ENCODE results near the gene EIF2D. TPM values are rescaled to one million over a fixed set of nuclear protein-coding genes. Genes with fewer than 3 reads are reported as not detected.

The EIF2D gene
- total RNA-seq, 1 experiment from 2014 or later, result 51.8 TPM

DNA sequence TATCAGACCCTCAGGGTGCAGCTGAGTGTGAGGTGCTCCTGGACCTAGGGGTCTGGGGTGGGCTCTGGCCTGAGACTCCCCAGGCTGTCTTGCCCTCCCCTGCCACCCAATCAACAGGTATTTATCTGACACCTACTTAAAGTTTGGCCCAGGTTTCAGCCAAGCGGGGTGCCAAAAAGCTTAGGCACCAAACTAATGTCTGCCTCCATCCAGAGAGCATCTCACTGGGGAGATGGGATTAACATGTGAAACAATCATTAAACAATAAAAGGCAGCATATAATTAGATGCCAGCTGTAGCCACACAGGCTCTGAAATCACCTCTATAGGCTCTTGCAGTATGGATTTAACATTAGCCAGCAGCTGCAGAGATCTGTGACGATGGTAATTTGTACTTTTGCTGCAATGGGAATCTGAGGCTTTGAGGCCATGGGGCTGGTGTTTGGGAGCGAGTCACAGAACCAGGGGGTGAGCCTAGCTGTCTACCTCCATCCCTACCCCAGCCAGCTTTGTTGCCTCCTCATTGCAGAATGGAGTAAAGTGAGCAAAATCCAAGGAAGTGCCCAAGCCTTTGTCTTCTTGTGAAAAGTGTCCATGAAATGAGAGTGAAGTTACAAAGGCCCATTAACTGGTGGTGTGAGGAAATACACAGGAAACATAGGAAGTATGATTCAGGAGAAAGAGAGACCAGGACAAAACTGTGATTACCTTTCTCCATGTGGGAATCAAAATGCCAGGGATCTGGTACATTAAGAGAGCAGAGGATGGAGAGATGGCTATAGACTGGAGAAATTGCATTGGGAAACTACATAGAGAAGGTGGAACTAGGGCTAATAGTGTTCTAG is 36.1 kb downstream of the EIF2D start:
- DNase-seq, result no peak
- Histone ChIP-seq H3K4me1 (ENCODE audit: low read length) (peaks cover 27% of the 10 kb centered on the region), H3K4me3 (ENCODE audit: low read length) (no peak overlapping the region), H3K9ac (ENCODE audit: low read length) (no peak overlapping the region), H2AFZ (ENCODE audit: low read length) (no peak overlapping the region), H3K27ac (ENCODE audit: low read length) (no peak overlapping the region), H3K9me3 (ENCODE audit: low read length) (no peaks in the 10 kb centered on the region), H4K20me1 (ENCODE audit: insufficient read depth, low read depth, low read length) (no peaks in the 10 kb centered on the region; the same call in 1 of the 2 replicates), H3K4me2 (ENCODE audit: low read depth, low read length, poor library complexity, severe bottlenecking) (no peak overlapping the region), H3K27me3 (ENCODE audit: low read length) (no peaks in the 10 kb centered on the region), H3K36me3 (ENCODE audit: insufficient read depth, low read length) (no peaks in the 10 kb centered on the region), H3K79me2 (ENCODE audit: low read length) (peaks cover 63% of the 10 kb centered on the region), H3K9me2 (replicated peaks; ENCODE audit: insufficient read depth, low read length) (no peaks in the 10 kb centered on the region)

DNA sequence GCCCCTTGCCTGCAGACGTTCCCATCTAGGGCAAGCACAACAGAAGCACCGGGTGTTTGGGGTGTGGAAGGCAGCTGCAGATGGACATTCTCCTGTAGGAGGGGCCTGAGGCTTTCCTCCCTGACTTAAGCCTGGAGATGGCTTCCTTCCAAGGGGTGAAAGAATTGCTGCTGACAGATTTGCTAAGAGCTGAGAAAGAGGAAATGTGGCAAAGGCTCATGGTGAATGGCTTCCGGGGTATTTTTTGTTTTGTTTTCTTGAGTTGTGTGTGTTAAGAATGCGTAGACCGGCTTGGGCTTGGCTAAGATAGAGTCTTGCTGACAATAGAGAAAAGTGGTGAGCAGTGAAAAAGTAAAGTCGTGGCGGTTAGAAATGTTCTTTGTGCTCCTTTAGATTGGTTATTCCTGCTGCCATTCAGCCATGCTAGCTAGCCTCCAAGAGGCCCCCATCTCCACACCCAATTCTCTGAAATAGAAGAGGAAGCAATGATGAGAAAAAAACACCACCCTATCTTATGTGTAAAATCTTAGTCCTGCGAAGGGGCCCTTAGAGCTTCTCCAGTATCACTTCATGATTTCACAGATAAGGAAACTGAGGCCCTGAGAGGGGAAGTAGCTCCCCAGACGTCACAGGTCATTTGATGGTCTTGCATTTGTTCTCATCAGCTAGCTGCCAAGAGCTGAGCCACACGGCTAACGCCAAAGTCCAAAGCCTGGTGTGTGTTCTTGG is 36.9 kb downstream of the EIF2D start:
- Histone ChIP-seq H3K36me3 (ENCODE audit: insufficient read depth, low read length) (no peaks in the 10 kb centered on the region), H3K9ac (ENCODE audit: low read length) (no peak overlapping the region), H3K9me2 (replicated peaks; ENCODE audit: insufficient read depth, low read length) (no peaks in the 10 kb centered on the region), H3K4me3 (ENCODE audit: low read length) (no peak overlapping the region), H3K4me2 (ENCODE audit: low read depth, low read length, poor library complexity, severe bottlenecking) (no peak overlapping the region), H3K9me3 (ENCODE audit: low read length) (no peaks in the 10 kb centered on the region), H3K4me1 (ENCODE audit: low read length) (peaks cover 26% of the 10 kb centered on the region), H2AFZ (ENCODE audit: low read length) (no peak overlapping the region), H4K20me1 (ENCODE audit: insufficient read depth, low read depth, low read length) (no peaks in the 10 kb centered on the region; the same call in 1 of the 2 replicates), H3K27me3 (ENCODE audit: low read length) (no peaks in the 10 kb centered on the region), H3K79me2 (ENCODE audit: low read length) (peaks cover 63% of the 10 kb centered on the region), H3K27ac (ENCODE audit: low read length) (no peak overlapping the region)
- no peak for DNase-seq

DNA sequence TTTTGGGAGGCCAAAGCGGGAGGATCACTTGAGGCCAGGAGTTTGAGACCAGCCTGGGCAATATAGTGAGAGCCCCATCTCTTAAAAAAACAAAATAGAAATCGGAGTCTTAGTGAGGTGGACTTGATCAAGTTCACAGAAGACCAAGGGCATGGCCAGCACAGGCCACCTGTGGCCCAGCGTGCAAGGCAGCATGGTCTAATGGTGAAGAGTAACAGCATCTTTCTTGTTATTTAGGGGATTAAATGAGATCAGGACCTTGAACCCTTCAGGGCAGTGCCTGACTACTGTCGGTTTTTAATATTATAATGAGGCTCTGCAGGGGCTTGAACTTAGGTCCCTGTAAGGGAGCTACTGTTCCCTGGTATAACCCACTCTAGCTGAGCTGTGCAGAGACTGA is 38.5 kb downstream of the EIF2D start:
- H3K9ac ChIP-seq (ENCODE audit: low read length), result no peak overlapping the region
- H3K36me3 ChIP-seq (ENCODE audit: insufficient read depth, low read length), result no peaks in the 10 kb centered on the region
- H3K27me3 ChIP-seq (ENCODE audit: low read length), result no peaks in the 10 kb centered on the region
- no peak overlapping the region for H2AFZ ChIP-seq (ENCODE audit: low read length)
- peaks cover 23% of the 10 kb centered on the region for H3K4me1 ChIP-seq (ENCODE audit: low read length)
- no peaks in the 10 kb centered on the region; the same call in 1 of the 2 replicates for H4K20me1 ChIP-seq (ENCODE audit: insufficient read depth, low read depth, low read length)
- H3K9me3 ChIP-seq (ENCODE audit: low read length), result no peaks in the 10 kb centered on the region
- H3K4me3 ChIP-seq (ENCODE audit: low read length), result no peak overlapping the region
- H3K9me2 ChIP-seq (replicated peaks; ENCODE audit: insufficient read depth, low read length), result no peaks in the 10 kb centered on the region
- H3K79me2 ChIP-seq (ENCODE audit: low read length), result peaks cover 64% of the 10 kb centered on the region
- DNase-seq, result no peak
- H3K27ac ChIP-seq (ENCODE audit: low read length), result no peak overlapping the region
- no peak overlapping the region for H3K4me2 ChIP-seq (ENCODE audit: low read depth, low read length, poor library complexity, severe bottlenecking)

DNA sequence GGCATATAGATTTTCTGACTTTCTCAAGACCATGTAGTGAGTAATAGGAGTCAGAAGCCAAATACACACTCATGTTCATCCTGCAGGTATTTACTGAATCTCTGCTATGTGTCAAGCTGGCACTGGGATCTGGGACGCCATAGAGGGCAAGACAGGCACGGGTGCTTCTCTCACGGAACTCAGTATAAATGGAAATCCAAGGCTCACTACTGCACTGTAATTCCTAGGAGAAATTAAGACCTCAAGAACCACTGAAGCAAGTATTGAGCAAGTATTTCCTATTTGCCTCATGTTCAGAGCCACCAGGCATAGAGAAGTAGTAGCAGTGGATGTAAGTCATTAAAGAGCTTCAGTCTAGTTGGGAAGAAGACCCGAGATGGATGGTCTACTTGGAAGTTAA is 38.9 kb downstream of the EIF2D start:
- Histone ChIP-seq H2AFZ (ENCODE audit: low read length) (no peak overlapping the region), H3K9ac (ENCODE audit: low read length) (no peak overlapping the region), H3K4me3 (ENCODE audit: low read length) (no peak overlapping the region), H3K27ac (ENCODE audit: low read length) (no peak overlapping the region), H3K36me3 (ENCODE audit: insufficient read depth, low read length) (no peaks in the 10 kb centered on the region), H3K9me3 (ENCODE audit: low read length) (no peaks in the 10 kb centered on the region), H3K4me2 (ENCODE audit: low read depth, low read length, poor library complexity, severe bottlenecking) (no peak overlapping the region), H4K20me1 (ENCODE audit: insufficient read depth, low read depth, low read length) (no peaks in the 10 kb centered on the region; the same call in 1 of the 2 replicates), H3K79me2 (ENCODE audit: low read length) (peaks cover 65% of the 10 kb centered on the region), H3K4me1 (ENCODE audit: low read length) (peaks cover 21% of the 10 kb centered on the region), H3K27me3 (ENCODE audit: low read length) (no peaks in the 10 kb centered on the region), H3K9me2 (replicated peaks; ENCODE audit: insufficient read depth, low read length) (no peaks in the 10 kb centered on the region)
- no peak for DNase-seq

DNA sequence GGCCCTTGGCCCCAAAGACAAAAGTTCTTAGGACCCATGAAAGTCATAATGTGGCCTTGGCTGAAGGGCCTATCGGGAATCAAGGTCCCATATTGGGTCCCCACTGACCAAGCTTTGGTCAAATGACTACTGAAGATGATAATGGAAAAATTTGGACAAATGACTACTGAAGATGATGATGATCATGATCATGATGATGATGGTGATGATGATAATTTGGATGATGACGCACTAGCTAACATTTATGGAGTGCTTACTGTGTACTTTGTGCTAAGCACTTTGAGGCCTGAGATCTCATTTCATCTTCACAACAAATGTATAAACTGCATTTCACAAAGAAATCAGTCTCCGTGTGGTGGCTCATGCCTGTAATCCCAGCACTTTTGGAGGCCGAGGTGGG is 39.4 kb downstream of the EIF2D start:
- H2AFZ ChIP-seq (ENCODE audit: low read length), result no peak overlapping the region
- no peak overlapping the region for H3K4me3 ChIP-seq (ENCODE audit: low read length)
- H3K27ac ChIP-seq (ENCODE audit: low read length), result no peak overlapping the region
- H3K4me2 ChIP-seq (ENCODE audit: low read depth, low read length, poor library complexity, severe bottlenecking), result no peak overlapping the region
- no peaks in the 10 kb centered on the region for H3K36me3 ChIP-seq (ENCODE audit: insufficient read depth, low read length)
- H3K27me3 ChIP-seq (ENCODE audit: low read length), result no peaks in the 10 kb centered on the region
- DNase-seq, result no peak
- no peaks in the 10 kb centered on the region; the same call in 1 of the 2 replicates for H4K20me1 ChIP-seq (ENCODE audit: insufficient read depth, low read depth, low read length)
- no peaks in the 10 kb centered on the region for H3K9me3 ChIP-seq (ENCODE audit: low read length)
- H3K9ac ChIP-seq (ENCODE audit: low read length), result no peak overlapping the region
- H3K9me2 ChIP-seq (replicated peaks; ENCODE audit: insufficient read depth, low read length), result no peaks in the 10 kb centered on the region
- peaks cover 66% of the 10 kb centered on the region for H3K79me2 ChIP-seq (ENCODE audit: low read length)
- H3K4me1 ChIP-seq (ENCODE audit: low read length), result peaks cover 18% of the 10 kb centered on the region

DNA sequence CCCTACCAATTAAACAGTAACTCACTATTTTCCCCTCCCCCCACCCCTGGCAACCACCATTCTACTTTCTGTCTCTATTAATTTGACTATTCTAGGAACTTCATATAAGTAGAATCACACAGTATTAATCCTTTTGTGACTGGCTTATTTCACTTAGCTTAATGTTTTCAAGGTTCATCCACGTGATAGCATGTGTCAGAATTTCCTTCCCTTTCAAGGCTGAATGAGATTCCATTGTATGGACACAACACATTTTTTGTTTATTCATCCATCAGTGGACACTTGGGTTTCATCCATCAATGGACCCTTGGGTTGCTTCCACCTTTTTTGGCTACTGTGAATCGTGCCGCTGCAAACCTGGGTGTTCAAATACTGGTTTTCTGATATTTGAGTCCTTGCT is 41.7 kb downstream of the EIF2D start:
- Histone ChIP-seq H2AFZ (ENCODE audit: low read length) (no peak overlapping the region), H3K27me3 (ENCODE audit: low read length) (no peaks in the 10 kb centered on the region), H3K4me2 (ENCODE audit: low read depth, low read length, poor library complexity, severe bottlenecking) (no peak overlapping the region), H3K9ac (ENCODE audit: low read length) (no peak overlapping the region), H3K4me1 (ENCODE audit: low read length) (peaks cover 18% of the 10 kb centered on the region), H3K9me2 (replicated peaks; ENCODE audit: insufficient read depth, low read length) (no peaks in the 10 kb centered on the region), H3K4me3 (ENCODE audit: low read length) (no peak overlapping the region), H3K79me2 (ENCODE audit: low read length) (peaks cover 69% of the 10 kb centered on the region), H3K9me3 (ENCODE audit: low read length) (no peaks in the 10 kb centered on the region), H4K20me1 (ENCODE audit: insufficient read depth, low read depth, low read length) (no peaks in the 10 kb centered on the region), H3K36me3 (ENCODE audit: insufficient read depth, low read length) (no peaks in the 10 kb centered on the region), H3K27ac (ENCODE audit: low read length) (no peak overlapping the region)
- no peak for DNase-seq

DNA sequence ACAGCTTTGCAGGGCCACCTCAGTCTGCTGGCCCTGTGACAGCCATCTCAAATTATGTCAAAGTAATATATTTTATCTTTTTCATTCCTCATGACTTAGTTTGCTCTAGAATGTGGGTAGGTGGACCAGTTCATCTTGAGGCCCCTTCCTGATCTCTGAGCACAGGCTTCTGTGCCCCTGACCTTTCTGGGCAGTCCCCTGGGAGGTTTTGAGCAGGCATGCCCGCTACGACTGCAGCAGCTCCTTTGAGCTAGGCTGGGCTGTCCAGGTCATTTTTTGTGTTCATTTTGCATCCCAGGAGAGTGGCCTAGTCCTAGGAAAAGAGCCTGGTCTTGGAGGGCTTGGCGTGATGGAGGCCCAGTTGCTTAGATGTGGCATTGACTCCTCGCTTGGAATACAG is 42.7 kb downstream of the EIF2D start:
- H4K20me1 ChIP-seq (ENCODE audit: insufficient read depth, low read depth, low read length), result no peaks in the 10 kb centered on the region
- H2AFZ ChIP-seq (ENCODE audit: low read length), result no peak overlapping the region
- no peak overlapping the region for H3K4me3 ChIP-seq (ENCODE audit: low read length)
- H3K36me3 ChIP-seq (ENCODE audit: insufficient read depth, low read length), result no peaks in the 10 kb centered on the region
- peaks cover 75% of the 10 kb centered on the region for H3K79me2 ChIP-seq (ENCODE audit: low read length)
- H3K9ac ChIP-seq (ENCODE audit: low read length), result no peak overlapping the region
- no peaks in the 10 kb centered on the region for H3K9me2 ChIP-seq (replicated peaks; ENCODE audit: insufficient read depth, low read length)
- no peaks in the 10 kb centered on the region for H3K9me3 ChIP-seq (ENCODE audit: low read length)
- no peak overlapping the region for H3K27ac ChIP-seq (ENCODE audit: low read length)
- H3K4me1 ChIP-seq (ENCODE audit: low read length), result peaks cover 18% of the 10 kb centered on the region
- no peaks in the 10 kb centered on the region for H3K27me3 ChIP-seq (ENCODE audit: low read length)
- H3K4me2 ChIP-seq (ENCODE audit: low read depth, low read length, poor library complexity, severe bottlenecking), result no peak overlapping the region
- no peak for DNase-seq

- H4K20me1 ChIP-seq (ENCODE audit: insufficient read depth, low read depth, low read length), result no peaks in the 10 kb centered on the region
- no peak overlapping the region for H3K27ac ChIP-seq (ENCODE audit: low read length)
- no peaks in the 10 kb centered on the region for H3K36me3 ChIP-seq (ENCODE audit: insufficient read depth, low read length)
- peaks cover 18% of the 10 kb centered on the region for H3K4me1 ChIP-seq (ENCODE audit: low read length)
- no peaks in the 10 kb centered on the region for H3K9me3 ChIP-seq (ENCODE audit: low read length)
- H3K4me3 ChIP-seq (ENCODE audit: low read length), result no peak overlapping the region
- H3K79me2 ChIP-seq (ENCODE audit: low read length), result peaks cover 79% of the 10 kb centered on the region
- DNase-seq, result no peak
- no peak overlapping the region for H3K4me2 ChIP-seq (ENCODE audit: low read depth, low read length, poor library complexity, severe bottlenecking)
- no peaks in the 10 kb centered on the region for H3K27me3 ChIP-seq (ENCODE audit: low read length)
- H3K9me2 ChIP-seq (replicated peaks; ENCODE audit: insufficient read depth, low read length), result no peaks in the 10 kb centered on the region
- H2AFZ ChIP-seq (ENCODE audit: low read length), result no peak overlapping the region
- H3K9ac ChIP-seq (ENCODE audit: low read length), result no peak overlapping the region
These were observed 43.4 kb downstream of the EIF2D start for GRCh38 chr1:206568779-206569352.
